HG02759 (cell line): ENCODE measurements around the gene BANF1.
"Not testable (repeated sequence)": the region's sequence is repeated elsewhere in the genome, so short reads cannot be mapped to it uniquely, and the experiment has no call there.

Experiments used
- ATAC-seq: cut with Tn5 transposase; IDR thresholded peaks from one replicate; pipeline ENCODE4 v1.9.1; 2021; ENCODE audit warnings: mild to moderate bottlenecking, moderate library complexity; ENCODE audit not compliant: unreplicated experiment

Gene BANF1

GRCh38 chr11:66010036-66010435 lies 7.7 kb downstream of the BANF1 start:
- ATAC-seq: not testable (repeated sequence)

GRCh38 chr11:66011239-66011784 lies 9.0 kb downstream of the BANF1 start:
- no peak for ATAC-seq

- ATAC-seq: no peak
Measured at GRCh38 chr11:66011785-66012303, 9.5 kb downstream of the BANF1 start, which contains the start of gene CST6. Gene CST6 (plus strand): TSS chr11:66012008. CDS start chr11:66012045, 37 bp downstream.

GRCh38 chr11:66012371-66012945 lies 10.2 kb downstream of the BANF1 start:
- ATAC-seq: no peak

- ATAC-seq: no peak
Measured at GRCh38 chr11:66012946-66013761, 10.9 kb downstream of the BANF1 start.

- no peak for ATAC-seq
Measured at GRCh38 chr11:66013762-66014100, 11.4 kb downstream of the BANF1 start.

- no peak for ATAC-seq
Measured at GRCh38 chr11:66014804-66015453, 12.6 kb downstream of the BANF1 start.

- ATAC-seq: no peak
Measured at GRCh38 chr11:66015454-66015881, 13.2 kb downstream of the BANF1 start.

- ATAC-seq: no peak
Measured at GRCh38 chr11:66015936-66016792, 13.9 kb downstream of the BANF1 start.

GRCh38 chr11:66016793-66017177 lies 14.5 kb downstream of the BANF1 start:
- no peak for ATAC-seq

GRCh38 chr11:66017321-66017720 lies 15.0 kb downstream of the BANF1 start:
- no peak for ATAC-seq

GRCh38 chr11:66020212-66020611 lies 17.9 kb downstream of the BANF1 start:
- ATAC-seq: no peak

GRCh38 chr11:66020618-66021357 lies 18.5 kb downstream of the BANF1 start:
- ATAC-seq: no peak

GRCh38 chr11:66022401-66023185 lies 20.3 kb downstream of the BANF1 start:
- ATAC-seq: no peak

- not testable (repeated sequence) for ATAC-seq
Measured at GRCh38 chr11:66023186-66023440, 20.8 kb downstream of the BANF1 start.

GRCh38 chr11:66026017-66026529 lies 23.8 kb downstream of the BANF1 start, which contains the start of gene CATSPER1:
Gene CATSPER1 (minus strand): TSS chr11:66026479. CDS start chr11:66026379, 100 bp downstream.
- ATAC-seq: no peak

- no peak for ATAC-seq
Measured at GRCh38 chr11:66032957-66033735, 30.8 kb downstream of the BANF1 start.

- no peak for ATAC-seq
Measured at GRCh38 chr11:66035653-66036333, 33.5 kb downstream of the BANF1 start.
